Activated T-cell treated with anti-CD3 and anti-CD28 coated beads for 1 hour (primary cell): ENCODE data around the gene AKAP13.
"Not testable (repeated sequence)": the region's sequence is repeated elsewhere in the genome, so short reads cannot be mapped to it uniquely, and the experiment has no call there.

ENCODE experiments used
- DNase-seq: peaks from one replicate; pipeline ENCODE4 v3.0.0-alpha.2; 2020; ENCODE audit warnings: low read depth

AKAP13 gene

DNA sequence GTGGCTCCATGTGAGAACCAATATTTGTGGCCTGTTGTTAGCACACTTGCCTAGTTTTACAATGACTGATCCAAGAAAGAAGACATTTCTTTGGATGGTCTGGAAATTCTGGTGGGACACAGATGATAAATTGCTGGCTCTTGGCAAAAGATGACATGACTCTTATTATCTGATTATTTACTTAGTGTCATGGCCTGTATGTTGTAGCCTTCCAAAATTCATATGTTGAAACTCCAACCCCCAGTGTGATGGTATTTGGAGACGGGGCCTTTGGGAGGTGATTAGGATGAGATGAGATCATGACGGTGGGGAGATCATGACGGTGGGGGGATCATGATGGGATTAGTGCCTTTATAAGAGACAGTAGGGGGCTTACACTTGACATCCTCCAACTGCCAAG lies 30.0 kb upstream of the AKAP13 start:
- no peak for DNase-seq

DNA sequence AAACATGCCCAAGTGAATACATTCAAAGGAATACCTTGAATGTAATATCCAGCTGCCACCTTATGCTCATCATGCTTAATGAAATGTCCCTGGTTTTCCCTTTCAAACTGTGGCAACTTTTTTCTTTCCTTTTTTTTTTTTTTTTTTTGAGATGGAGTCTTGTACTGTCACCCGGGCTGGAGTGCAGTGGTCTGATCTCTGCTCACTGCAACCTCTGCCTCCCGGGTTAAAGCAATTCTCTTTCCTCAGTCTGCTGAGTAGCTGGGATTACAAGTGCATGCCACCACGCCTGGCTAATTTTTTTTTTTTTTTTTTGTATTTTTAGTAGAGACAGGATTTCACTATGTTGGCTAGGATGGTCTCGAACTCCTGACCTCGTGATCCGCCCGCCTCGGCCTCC lies 28.9 kb upstream of the AKAP13 start:
- not testable (repeated sequence) for DNase-seq

DNA sequence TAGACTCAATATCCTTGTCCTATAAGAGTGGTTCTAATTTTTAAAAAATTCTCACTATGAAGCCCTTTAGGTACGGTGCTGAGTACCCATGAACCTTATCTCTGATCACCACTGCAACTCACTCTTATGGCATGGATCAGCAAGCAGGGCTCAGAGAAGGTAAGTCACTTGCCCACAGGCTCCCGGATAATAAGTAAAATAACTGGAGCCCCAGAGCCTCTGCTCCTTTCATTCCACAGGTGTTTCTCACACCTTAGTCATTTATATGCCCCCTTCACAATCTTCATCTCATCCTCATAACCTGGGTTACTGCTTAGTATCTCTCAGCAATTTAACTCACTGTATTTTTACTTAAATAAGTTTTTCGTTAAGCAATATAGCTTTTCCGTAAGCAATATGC lies 28.4 kb upstream of the AKAP13 start:
- DNase-seq, result no peak

DNA sequence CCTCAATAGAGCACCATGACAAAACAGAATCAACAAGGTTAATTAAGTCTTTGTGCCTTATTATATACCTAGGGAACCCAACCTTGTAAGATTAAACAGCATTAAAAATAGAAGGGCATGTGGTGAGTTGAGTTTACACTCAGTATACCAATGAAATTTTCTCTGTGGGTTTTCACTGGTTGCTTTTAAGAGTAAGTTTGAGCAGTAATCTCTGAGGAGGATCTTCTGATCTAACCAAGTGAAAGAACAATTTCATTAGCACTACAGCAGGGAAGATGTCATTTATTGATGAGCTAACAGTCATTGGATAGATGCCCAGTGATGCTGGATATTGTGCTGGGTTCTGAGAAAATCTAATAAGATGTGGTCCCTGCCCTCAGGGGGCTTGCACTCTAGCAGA lies 26.9 kb upstream of the AKAP13 start:
- no peak for DNase-seq

DNA sequence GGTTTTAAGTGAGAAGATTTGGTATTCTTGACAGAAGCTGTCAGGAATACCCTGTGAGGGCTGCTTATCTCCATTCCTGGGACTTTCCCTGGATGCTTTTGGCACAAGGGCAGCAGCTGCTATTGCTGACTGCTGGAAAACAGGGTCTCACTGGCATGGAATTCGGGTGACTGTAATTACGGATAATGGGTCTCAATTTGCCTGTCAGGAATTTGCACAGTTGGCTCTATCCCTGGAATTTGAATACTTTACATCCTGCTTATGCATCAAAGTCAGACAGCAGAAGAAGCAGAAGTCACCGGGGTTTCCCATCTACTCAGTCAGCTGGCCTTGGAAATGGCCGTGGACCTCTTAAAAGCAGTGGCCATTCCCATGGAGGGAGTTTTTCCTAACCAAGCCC lies 25.9 kb upstream of the AKAP13 start:
- DNase-seq, result no peak

DNA sequence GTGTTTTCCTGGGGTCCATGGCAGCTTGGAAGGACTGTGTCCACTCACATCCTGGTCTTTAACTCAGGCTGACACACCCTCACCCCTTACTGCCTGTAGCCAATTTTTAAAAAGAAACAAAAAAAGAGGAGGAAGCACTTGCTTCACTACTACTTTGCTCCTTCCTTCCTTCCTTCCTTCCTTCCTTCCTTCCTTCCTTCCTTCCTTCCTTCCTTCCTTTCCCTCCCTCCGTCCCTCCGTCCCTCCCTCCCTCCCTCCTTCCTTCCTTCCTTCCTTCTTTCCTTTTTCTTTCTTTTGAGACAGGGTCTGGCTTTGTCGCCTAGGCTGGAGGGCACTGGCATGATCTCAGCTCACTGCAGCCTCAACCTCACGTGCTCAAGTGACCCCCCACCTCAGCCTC lies 25.5 kb upstream of the AKAP13 start:
- DNase-seq, result no peak

DNA sequence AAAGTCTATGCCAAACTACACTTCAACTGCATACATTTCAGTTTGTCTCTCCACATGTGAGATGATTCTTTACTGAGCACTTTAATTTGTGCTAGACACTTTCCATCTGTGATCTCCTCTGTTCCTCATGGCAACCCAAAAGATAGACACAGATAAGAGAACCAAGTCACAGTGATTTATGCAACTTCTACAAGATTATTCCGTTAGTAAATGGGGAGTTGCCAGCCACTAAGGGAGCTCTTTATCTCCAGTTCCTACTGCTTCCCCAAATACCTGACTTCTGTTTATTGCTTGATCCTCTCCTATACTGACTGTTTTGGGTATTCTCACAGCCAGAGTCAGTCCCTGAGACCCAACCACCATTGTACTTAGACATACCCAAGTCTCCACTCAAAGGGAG lies 24.1 kb upstream of the AKAP13 start:
- no peak for DNase-seq

DNA sequence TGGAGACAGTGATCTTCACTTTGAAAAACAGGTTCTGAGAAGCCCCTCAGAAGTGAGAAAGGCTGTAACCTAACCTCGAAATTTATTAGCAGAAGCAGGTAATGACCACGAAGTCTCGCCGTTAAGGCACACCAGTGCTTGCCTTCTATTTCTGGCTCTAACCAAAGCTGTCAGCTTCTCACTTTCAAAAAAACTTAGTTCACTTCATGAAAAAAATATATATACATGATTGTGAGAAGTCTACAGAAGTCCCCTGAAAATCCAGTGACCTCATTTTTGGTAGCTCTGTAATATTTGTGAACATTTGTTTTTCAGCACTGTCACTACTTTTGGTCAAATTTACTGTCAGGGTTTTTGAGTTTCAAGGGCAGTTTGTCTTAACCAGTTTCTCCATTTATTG lies 19.1 kb upstream of the AKAP13 start:
- no peak for DNase-seq

DNA sequence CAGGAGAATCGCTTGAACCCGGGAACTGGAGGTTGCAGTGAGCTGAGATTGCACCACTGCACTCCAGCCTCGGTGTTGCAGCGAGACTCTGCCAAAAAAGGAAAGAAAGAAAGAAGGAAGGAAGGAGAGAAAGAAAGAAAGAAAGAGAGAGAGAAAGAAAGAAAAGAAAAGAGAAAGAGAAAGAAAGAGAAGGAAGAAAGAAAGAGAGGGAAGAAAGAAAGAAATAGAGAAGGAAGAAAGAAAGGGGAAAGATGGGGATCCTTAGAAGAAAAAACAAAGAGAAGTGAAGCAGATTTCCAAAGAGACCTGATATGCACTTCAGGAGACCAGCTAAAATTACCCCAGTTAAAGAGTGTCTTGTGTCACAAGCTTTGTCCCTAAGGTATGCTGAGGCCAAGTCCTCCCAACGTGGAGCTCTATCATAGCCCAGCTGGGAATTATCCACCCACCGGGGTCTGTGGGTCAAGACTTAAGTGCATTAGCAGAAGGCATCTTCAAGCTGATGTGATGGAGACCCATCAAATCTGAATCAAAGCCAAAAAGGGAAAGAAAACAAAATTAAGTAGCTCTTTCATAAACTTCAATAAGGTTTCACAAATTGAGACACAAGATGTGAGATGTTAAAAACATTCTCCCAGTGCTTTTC lies 17.8 kb upstream of the AKAP13 start:
- DNase-seq, result no peak

DNA sequence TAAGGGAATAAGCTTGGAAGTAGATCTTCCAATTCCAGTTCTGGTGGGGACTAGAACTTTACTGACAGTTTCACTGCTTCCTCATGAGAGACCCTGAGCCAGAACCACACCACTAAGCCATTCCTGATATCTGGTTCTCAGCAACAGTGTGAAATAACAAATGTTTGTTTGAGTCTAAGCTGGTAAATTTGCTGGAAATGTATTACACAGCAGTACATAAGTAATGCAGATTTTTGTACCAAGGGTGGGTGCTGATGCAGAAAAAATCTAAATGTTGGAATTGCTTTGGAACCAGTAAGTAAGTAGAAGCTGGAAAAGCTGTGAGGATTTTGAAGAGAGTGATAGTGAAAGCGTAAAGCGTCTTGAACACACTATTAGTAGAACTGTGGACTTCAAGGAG lies 14.4 kb upstream of the AKAP13 start:
- DNase-seq, result no peak

DNA sequence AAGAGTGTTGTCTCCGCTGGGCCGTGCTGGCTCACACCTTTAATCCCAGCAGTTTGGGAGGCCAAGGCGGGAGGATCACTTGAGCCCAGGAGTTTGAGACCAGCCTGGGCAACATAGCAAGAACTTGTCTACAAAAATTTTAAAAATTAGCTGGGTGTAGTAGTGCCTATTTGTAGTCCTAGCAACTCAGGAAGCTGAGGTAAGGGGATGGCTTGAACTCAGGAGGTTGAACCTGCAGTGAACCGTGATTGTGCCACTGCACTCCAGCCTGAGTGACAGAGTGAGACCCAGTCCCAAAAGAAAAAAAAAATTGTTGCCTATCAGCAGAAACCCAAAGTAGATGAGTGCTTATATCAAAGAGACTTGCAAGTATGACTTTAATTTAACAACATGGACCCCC lies 12.7 kb upstream of the AKAP13 start:
- no peak for DNase-seq

DNA sequence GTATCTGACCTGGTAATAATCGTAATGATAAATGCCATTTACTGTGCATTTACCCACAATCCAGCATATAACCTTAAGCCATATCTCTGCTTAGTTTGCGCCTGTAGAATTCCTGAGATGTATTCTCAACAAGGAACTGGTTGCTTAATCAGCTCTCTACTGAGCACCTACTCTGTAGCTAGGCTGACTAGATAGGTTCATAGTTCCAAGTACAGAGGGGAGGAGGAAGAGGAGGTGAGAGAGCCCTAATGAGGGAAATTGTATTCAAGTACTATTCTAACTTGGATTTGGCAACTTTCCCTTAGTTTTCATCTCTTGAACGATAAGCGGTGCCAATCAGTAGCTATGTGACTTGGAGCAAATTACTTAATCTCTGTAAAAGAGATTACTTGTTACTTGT lies 5.6 kb upstream of the AKAP13 start:
- DNase-seq, result no peak

DNA sequence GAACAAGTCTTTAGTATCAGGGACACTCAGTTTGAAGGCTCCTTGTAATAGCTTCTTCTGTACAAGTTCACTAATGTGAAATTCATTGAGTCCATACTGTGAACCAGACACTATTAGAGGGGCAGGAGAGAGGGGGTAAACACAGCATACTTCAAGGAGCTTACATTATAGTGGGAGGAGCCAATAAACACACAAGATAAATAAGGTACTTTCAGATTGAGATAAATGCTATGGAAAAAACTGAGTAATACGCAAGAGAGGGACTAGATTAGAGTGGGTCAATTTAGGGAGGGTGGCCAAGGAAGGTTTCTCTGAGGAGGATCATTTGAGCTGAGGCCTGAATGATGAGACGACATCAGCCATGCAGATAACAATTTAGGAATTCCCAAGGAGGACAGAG lies 3.1 kb upstream of the AKAP13 start:
- DNase-seq, result no peak

DNA sequence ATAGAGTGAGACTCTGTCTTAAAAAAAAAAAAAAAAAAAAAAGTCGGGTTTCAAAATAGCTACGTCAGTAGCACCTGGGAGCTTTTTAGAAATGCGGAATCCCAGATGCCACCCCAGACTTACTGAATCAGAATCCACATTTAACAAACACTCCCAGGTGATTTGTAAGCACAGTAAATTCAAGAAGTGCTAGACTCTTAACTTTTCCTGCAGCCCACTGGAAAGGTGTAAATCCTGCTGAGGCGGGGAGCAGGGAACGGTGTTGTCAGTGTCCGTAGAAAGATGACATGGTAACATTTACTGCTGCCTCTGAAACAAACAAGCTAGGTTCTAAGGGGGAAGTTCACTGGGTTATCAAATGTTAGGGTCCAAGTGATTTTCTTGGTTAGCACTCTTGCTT lies 2.4 kb upstream of the AKAP13 start:
- DNase-seq, result no peak

DNA sequence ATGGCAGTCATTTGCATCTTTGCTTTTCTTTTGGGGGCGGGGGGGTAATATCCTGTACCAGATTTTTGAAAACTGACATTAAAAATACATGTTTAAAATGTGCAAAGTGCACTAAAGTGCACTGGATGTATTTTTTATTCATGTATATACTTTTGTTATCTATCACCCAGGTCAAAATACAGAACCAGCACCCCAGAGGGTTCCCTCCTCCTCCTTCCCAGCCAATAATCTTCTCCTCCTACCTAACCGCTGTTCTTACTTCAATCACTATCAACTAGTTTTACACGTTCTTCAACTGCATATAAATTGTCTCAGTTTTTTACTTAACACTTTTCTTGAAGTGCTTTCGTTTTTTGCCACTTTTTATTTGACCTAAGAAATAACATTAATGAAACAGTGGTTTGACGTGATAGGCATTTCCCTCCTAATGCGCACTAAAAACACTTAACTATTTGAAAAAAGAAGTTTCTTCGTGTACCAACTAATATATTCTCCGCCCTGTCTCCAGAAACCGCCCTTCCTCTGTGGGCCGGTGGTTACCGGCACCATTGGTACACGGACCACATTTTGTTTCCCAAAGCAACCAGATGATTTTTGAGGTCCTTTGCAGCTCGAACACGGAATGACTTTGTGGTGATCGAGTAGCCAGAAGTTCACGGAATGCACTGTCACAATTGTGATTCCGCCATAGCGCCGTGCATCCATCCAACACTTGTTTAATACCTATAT lies 836 bp upstream of the AKAP13 start:
- DNase-seq, result peak; percentile 15

DNA sequence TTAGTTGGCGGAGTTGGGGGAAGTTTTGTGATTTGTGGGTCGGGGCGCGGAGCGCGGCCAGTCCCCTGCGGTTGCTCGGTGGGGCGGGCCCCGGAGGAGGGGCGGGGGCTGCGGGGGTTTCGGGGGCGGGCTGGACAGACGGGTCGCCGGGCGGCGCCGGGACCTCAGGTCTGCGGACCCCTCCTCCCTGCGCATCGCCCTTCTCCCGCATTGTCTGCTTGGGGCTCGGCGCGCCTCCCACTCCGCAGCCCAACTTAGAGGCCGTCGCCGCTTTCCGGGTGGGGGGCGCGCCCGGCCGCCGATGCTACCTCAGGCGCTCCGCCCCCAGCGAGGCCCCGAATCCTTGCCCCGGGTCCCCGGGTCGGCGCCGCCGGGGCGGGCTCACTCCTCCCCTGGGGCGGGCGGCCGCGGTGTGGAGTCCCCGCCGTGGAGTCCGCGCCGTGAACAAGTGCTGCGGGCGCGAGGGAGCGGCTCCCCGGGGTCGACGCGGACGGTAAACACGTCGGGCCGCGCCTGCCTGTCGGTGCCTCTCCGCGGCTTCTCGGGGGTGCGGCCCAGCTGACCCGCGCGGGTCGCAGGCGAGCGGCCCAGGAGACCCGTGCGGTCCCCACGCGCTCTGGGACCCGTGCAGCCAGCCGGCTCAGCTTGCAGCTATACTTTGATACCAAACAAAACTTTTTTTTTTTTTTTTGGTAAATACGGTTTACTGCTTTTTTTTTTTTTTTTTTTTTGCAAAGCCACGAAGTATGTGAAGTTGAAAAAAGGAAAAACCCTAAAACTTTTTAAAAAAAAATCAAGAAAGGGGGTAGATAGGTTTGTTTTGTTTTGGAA lies 624 bp downstream of the AKAP13 start:
- peak; percentile 38 for DNase-seq

DNA sequence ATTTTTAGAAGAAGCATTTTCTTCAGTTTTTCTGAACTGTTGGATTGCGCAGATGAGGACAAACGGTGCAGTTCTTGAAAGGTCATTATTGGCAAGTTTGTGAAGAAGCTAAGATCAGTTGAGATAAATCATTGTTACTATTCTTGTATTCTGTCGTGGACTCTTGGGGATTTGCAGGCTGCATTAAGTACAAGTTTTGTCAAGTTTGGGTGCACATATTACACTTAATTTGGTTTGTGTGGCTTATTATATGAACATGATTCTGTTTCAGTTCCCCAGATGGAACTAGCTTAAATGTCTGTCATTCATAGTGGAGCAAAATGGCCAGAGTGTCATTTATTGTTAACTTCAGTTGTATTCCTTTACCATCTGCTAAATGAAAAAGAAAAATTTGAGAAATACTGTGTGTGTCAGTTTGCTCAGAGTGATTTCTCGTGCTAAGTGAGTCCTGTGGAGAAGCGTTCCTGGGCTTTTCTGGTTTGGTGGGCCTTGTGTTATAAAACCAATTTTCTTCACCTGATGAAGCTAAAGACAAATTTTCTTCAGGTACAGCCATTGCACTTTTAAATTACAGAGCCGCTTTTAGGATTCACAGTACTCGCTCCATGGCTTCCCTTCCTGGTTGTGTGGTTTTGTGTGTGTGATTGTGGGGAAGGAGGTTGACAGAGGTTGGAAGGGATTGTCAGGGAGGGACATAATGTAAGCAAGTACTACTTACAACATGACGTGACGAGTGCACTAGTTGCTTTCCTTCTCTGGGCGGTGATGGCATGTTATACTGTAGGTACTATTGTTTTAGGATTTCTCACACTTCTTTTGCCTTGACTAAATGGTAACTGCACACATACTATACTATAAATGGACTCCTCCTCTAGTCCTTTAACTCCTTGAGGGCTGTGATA lies 1.7 kb downstream of the AKAP13 start:
- no peak for DNase-seq

DNA sequence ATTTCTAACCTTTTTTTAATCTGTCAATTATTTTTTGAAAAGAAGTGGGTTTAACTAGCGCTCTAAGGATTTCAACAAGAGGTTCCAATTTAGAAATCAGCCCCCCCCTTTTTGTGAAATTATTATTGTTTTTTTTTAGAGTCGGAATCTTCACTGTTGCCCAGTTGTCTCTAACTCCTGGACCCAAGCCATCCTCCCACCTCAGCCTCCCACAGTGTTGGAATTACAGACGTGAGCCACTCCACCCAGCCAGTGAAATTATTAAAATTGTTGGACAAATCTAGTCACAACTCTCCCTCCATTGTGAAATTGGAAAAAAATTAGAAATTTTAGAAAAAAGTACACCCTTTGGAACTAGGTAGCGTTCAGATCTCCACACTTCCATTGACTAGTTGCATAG lies 2.5 kb downstream of the AKAP13 start:
- no peak for DNase-seq

DNA sequence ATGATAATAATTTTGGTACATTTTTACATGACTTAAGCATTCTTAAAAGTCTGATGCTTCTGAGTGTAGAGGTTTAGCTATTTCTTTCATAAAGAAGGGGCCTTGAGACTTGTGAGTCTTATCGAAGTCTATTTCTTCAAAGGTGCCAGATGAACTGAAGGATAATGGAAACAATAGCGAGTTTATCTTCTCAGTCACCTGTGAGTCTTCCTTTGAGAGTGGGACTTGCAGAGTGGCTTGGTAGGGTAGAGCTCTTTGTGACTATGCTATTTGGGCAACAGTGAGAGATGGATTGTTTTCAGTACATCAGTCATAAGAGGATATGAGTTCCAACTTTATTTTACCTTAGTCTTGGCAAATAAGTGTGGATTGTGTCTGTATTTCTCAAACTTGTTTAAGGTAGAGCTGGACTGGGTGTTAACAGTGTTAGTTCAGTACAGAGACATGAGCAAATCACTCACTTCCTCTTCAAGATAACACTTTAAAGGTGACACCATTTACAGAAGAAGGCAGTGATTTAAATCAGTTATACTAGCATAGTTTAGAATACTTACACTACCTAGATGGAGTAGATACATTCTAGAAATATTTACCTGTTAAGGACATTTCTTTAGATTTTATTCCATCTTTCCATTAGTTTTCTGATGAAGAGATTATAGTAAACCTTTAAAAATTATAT lies 3.2 kb downstream of the AKAP13 start:
- DNase-seq, result no peak

DNA sequence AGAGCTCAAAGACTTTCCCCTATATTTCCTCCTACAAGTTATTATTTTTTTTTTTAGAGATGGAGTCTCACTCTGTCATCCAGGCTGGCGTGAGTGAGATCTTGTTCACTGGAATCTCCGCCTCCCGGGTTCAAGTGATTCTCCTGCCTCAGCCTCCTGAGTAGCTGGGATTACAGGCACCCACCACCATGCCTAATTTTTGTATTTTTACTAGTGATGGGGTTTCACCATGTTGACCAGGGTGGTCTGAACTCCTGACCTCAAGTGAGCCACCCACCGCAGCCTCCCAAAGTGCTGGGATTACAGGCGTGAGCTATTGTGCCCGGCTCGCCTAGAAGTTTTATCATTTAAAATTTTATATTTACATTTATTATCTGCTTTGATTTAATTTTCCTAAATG lies 5.9 kb downstream of the AKAP13 start:
- no peak for DNase-seq

DNA sequence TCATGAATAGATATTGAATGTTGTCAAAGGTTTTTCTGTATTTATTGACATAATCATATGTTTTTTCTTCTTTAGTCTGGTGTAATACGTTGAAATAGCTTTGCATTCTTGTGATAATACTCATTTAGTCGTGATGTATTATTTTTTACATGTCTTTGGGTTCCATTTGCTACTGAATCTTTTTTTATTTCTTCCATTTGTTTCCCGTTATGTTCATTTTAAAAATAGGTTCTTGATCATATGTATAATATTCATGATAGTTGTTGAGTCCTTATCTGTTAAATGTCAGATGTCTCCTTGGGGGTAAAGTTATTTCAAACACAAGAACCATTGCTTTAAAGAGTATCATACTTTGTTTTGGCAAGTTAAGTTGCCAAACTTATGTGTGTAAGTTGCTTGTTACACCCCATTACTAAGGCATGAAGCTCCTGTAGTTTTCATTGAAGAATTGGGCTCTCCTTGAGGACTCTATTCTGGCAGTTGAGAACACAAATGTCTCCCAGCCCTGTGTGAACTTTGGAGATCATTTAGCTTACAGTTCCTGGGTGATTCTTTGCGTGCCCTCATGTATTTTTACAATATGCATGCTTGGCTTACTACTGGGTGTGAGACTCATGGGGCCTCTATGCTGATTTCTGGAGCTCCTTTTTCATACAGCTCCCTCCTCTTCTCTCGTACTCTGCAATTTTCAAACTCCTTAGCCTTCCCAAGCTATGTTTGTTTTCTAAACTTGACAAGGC lies 8.3 kb downstream of the AKAP13 start:
- no peak for DNase-seq
